ENCODE data around the gene WWC2. TPM values are rescaled to one million over a fixed set of nuclear protein-coding genes. Genes with fewer than 3 reads are reported as not detected.
"Not testable (repeated sequence)": the region's sequence is repeated elsewhere in the genome, so short reads cannot be mapped to it uniquely, and the experiment has no call there.

The WWC2 gene
- polyA plus RNA-seq, 4 donors: 0.22 to 15.6 (median 2.1) TPM

DNA sequence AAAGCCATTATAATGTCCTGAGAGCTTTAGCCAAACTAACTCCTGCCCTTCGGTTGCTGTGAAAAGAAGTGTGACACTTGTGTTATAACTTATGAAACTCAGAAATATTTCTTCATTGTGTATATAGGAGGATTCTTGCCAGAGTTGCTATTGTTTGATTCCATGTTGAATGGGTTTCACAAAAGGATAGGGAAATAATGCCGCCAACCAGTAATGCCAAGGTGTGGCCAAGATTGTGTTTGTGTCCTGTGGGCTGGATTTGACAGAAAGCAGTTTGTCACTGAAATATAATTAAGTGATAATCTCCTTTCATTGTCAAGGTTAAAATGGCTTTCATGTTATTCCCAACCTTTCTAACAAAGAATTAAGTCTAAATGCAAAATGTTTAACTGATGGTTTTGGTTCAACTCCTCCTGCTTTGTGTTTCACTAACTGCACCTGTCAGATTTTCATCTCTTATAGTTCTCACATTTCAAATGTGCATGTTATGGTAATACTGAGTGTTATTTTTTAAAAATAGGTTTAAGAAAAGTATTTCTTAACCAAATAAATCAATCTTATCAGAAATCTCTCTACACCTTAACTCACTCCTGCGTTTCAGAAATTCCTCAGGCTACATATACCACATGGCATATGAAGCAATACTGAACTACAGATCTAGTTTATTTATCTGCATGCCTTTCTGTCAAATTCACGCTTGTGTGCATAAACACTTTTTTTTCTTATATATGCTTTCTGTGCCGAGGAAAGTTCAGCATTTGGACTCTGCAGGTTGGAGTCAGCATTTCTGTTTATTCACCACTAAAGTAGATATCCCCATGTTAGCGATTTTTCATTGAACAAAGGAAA is 221.4 kb downstream of the WWC2 start, which contains the start of gene CLDN22:
TSS of gene CLDN22 (minus strand) at position 66 of the 849 bp plus-strand sequence. CDS start at position 8, 58 bp downstream.
- Histone ChIP-seq H3K36me3 (ENCODE audit: control insufficient read depth in 3 of 3, insufficient read depth in 2 of 3, low read depth in 1 of 3, low read length in 3 of 3) (peaks cover 0 to 10% (median 0%) of the 10 kb centered on the region in 3 donors), H3K27ac (ENCODE audit: low read depth in 1 of 3, low read length in 2 of 3) (no peak within 1 kb of the TSS), H3K4me1 (ENCODE audit: control insufficient read depth in 3 of 3, insufficient read depth in 2 of 3, low read depth in 1 of 3, low read length in 2 of 3) (peaks cover 0 to 4% (median 0%) of the 10 kb centered on the region in 3 donors), H3K9me3 (ENCODE audit: control insufficient read depth in 2 of 2, insufficient read depth in 1 of 2, low read depth in 1 of 2, low read length in 1 of 2) (no peaks in the 10 kb centered on the region), H3K4me3 (ENCODE audit: low read depth in 1 of 3, low read length in 3 of 3) (no peak within 1 kb of the TSS), H3K27me3 (ENCODE audit: control insufficient read depth in 3 of 3, insufficient read depth in 3 of 3, low read length in 3 of 3) (no peaks in the 10 kb centered on the region)
- 69 to 79% (median 77%) methylated on average over 6 of the region's 6 CpGs for WGBS, 3 donors
- no peak for FAIRE-seq
- DNase-seq: peak in 1 of 2 donors; percentile 26

DNA sequence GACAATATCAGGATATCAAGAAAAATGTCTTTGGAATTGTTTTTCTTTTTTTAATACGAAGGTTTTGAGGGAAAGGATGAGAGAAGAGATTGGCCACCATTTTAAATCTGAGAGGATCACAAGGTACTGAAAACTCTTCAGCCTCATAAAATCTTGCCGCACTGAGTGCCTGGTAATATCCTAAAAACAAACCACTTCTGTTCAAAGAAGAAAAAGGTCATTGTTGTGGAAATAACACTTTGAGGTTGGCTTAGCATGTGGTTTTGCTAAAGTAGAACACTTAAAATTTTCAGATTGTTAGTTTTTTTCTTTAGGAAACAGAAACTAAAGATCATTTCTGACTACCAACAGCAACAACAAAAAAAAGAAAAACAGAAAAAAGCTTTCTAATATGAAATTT is 222.0 kb downstream of the WWC2 start:
- Histone ChIP-seq H3K27me3 (ENCODE audit: control insufficient read depth in 3 of 3, insufficient read depth in 3 of 3, low read length in 3 of 3) (no peaks in the 10 kb centered on the region), H3K4me1 (ENCODE audit: control insufficient read depth in 3 of 3, insufficient read depth in 2 of 3, low read depth in 1 of 3, low read length in 2 of 3) (peaks cover 0 to 4% (median 0%) of the 10 kb centered on the region in 3 donors), H3K9me3 (ENCODE audit: control insufficient read depth in 2 of 2, insufficient read depth in 1 of 2, low read depth in 1 of 2, low read length in 1 of 2) (peaks cover 0 to 4% of the 10 kb centered on the region in 2 donors), H3K36me3 (ENCODE audit: control insufficient read depth in 3 of 3, insufficient read depth in 2 of 3, low read depth in 1 of 3, low read length in 3 of 3) (peaks cover 0 to 7% (median 0%) of the 10 kb centered on the region in 3 donors), H3K27ac (ENCODE audit: low read depth in 1 of 3, low read length in 2 of 3) (no peak overlapping the region), H3K4me3 (ENCODE audit: low read depth in 1 of 3, low read length in 3 of 3) (no peak overlapping the region)
- DNase-seq (no peak), FAIRE-seq (no peak)
- WGBS, 3 donors: 68 to 80% (median 79%) methylated on average over 2 of the region's 2 CpGs

- H3K4me3 ChIP-seq (ENCODE audit: low read depth in 1 of 3, low read length in 3 of 3): no peak overlapping the region
- peaks cover 0 to 4% (median 0%) of the 10 kb centered on the region in 3 donors for H3K4me1 ChIP-seq (ENCODE audit: control insufficient read depth in 3 of 3, insufficient read depth in 2 of 3, low read depth in 1 of 3, low read length in 2 of 3)
- peaks cover 0 to 7% (median 0%) of the 10 kb centered on the region in 3 donors for H3K36me3 ChIP-seq (ENCODE audit: control insufficient read depth in 3 of 3, insufficient read depth in 2 of 3, low read depth in 1 of 3, low read length in 3 of 3)
- H3K27me3 ChIP-seq (ENCODE audit: control insufficient read depth in 3 of 3, insufficient read depth in 3 of 3, low read length in 3 of 3): no peaks in the 10 kb centered on the region
- FAIRE-seq (no peak), DNase-seq (no peak)
- 93 to 95% (median 95%) methylated on average over 5 of the region's 5 CpGs for WGBS, 3 donors
- peaks cover 0 to 8% of the 10 kb centered on the region in 2 donors for H3K9me3 ChIP-seq (ENCODE audit: control insufficient read depth in 2 of 2, insufficient read depth in 1 of 2, low read depth in 1 of 2, low read length in 1 of 2)
- no peak overlapping the region for H3K27ac ChIP-seq (ENCODE audit: low read depth in 1 of 3, low read length in 2 of 3)
Observed at GRCh38 chr4:183321516-183321915, 222.5 kb downstream of the WWC2 start.

GRCh38 chr4:183322326-183322725 is 223.3 kb downstream of the WWC2 start, which contains the start of gene CLDN24:
TSS of gene CLDN24 (minus strand) at chr4:183322426. CDS start at chr4:183322426, 0 bp downstream.
- H3K27ac ChIP-seq (ENCODE audit: low read depth in 1 of 3, low read length in 2 of 3): no peak within 1 kb of the TSS
- peaks cover 0 to 7% (median 0%) of the 10 kb centered on the region in 3 donors for H3K36me3 ChIP-seq (ENCODE audit: control insufficient read depth in 3 of 3, insufficient read depth in 2 of 3, low read depth in 1 of 3, low read length in 3 of 3)
- peaks cover 0 to 14% of the 10 kb centered on the region in 2 donors for H3K9me3 ChIP-seq (ENCODE audit: control insufficient read depth in 2 of 2, insufficient read depth in 1 of 2, low read depth in 1 of 2, low read length in 1 of 2)
- FAIRE-seq (no peak), DNase-seq (peak in 1 of 2 donors; percentile 44)
- H3K4me1 ChIP-seq (ENCODE audit: control insufficient read depth in 3 of 3, insufficient read depth in 2 of 3, low read depth in 1 of 3, low read length in 2 of 3): peaks cover 0 to 4% (median 0%) of the 10 kb centered on the region in 3 donors
- no peaks in the 10 kb centered on the region for H3K27me3 ChIP-seq (ENCODE audit: control insufficient read depth in 3 of 3, insufficient read depth in 3 of 3, low read length in 3 of 3)
- 90 to 93% (median 91%) methylated on average over 5 of the region's 5 CpGs for WGBS, 3 donors
- H3K4me3 ChIP-seq (ENCODE audit: low read depth in 1 of 3, low read length in 3 of 3): no peak within 1 kb of the TSS

DNA sequence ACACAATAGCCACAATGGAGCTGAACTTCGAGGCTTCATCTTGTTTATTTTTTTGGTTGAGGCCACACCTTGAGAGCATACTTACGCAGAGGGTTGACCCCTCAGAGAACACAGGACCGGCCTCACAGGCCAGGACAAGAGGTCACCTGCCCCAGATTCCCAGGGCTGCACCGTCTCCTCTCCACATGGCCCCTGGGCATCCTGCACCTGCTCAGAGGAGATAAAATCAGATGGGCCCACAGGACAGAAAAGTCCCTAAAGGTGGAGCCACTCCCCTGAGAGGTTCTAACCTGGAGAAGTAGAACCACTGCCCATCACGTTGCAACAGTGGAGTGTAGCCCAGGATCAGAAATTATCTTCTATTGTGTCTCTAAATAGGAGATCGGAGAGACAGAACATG is 224.2 kb downstream of the WWC2 start:
- H3K9me3 ChIP-seq (ENCODE audit: control insufficient read depth in 2 of 2, insufficient read depth in 1 of 2, low read depth in 1 of 2, low read length in 1 of 2): peaks cover 0 to 14% of the 10 kb centered on the region in 2 donors
- WGBS, 3 donors: 84 to 86% (median 84%) methylated on average over 6 of the region's 6 CpGs
- H3K4me1 ChIP-seq (ENCODE audit: control insufficient read depth in 3 of 3, insufficient read depth in 2 of 3, low read depth in 1 of 3, low read length in 2 of 3): peaks cover 0 to 4% (median 0%) of the 10 kb centered on the region in 3 donors
- DNase-seq (no peak), FAIRE-seq (no peak)
- no peak overlapping the region for H3K4me3 ChIP-seq (ENCODE audit: low read depth in 1 of 3, low read length in 3 of 3)
- no peaks in the 10 kb centered on the region for H3K27me3 ChIP-seq (ENCODE audit: control insufficient read depth in 3 of 3, insufficient read depth in 3 of 3, low read length in 3 of 3)
- peaks cover 0 to 7% (median 0%) of the 10 kb centered on the region in 3 donors for H3K36me3 ChIP-seq (ENCODE audit: control insufficient read depth in 3 of 3, insufficient read depth in 2 of 3, low read depth in 1 of 3, low read length in 3 of 3)
- H3K27ac ChIP-seq (ENCODE audit: low read depth in 1 of 3, low read length in 2 of 3): no peak overlapping the region

- H3K4me3 ChIP-seq (ENCODE audit: low read depth in 1 of 3, low read length in 3 of 3); H3K4me1 ChIP-seq (ENCODE audit: control insufficient read depth in 3 of 3, insufficient read depth in 2 of 3, low read depth in 1 of 3, low read length in 2 of 3); FAIRE-seq; H3K27ac ChIP-seq (ENCODE audit: low read depth in 1 of 3, low read length in 2 of 3); H3K27me3 ChIP-seq (ENCODE audit: control insufficient read depth in 3 of 3, insufficient read depth in 3 of 3, low read length in 3 of 3); H3K36me3 ChIP-seq (ENCODE audit: control insufficient read depth in 3 of 3, insufficient read depth in 2 of 3, low read depth in 1 of 3, low read length in 3 of 3); DNase-seq: not testable (repeated sequence)
- H3K9me3 ChIP-seq (ENCODE audit: control insufficient read depth in 2 of 2, insufficient read depth in 1 of 2, low read depth in 1 of 2, low read length in 1 of 2): peaks cover 0 to 20% of the 10 kb centered on the region in 2 donors
- 91 to 94% (median 93%) methylated on average over 11 of the region's 11 CpGs for WGBS, 3 donors
Observed at GRCh38 chr4:183324056-183324455, 225.0 kb downstream of the WWC2 start.

DNA sequence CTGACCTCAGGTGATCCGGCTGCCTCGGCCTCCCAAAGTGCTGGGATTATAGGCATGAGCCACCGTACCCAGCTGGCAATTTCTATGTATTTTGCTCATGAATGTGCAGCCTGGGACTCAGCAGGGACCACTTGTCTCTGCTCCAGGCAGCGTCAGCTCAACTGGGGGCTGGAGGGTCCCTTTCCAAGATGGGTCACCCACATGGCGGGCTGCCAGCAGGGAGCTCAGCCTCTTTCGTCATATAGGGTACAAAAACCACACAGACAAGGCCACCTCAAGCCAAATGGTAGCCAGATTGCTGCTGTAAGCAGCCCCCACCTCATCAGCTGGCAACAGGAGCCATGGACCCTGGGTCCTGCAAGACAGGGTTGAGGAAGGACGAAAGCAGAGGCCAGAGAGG is 225.6 kb downstream of the WWC2 start:
- H3K4me3 ChIP-seq (ENCODE audit: low read depth in 1 of 3, low read length in 3 of 3): no peak overlapping the region
- DNase-seq: no peak

DNA sequence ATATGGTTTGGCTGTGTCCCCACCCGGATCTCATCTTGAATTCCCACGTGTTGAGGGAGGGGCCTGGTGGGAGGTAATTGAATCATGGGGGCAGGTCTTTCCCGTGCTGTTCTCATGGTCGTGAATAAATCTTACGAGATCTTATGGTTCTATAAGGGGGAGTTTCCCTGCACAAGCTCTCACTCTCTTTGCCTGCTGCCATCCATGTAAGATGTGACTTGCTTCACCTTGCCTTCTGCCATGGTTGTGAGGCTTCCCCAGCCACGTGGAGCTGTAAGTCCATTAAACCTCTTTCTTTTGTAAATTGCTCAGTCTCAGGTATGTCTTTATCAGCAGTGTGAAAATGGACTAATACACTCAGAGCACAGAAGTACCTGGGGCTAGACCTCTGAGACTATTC is 227.3 kb downstream of the WWC2 start:
- WGBS, 3 donors: 80 to 89% (median 85%) methylated on average over 6 of the region's 6 CpGs
- not testable (repeated sequence) for FAIRE-seq

More for the DNA sequence above, 225.6 kb downstream of the WWC2 start:
- no peaks in the 10 kb centered on the region for H3K27me3 ChIP-seq (ENCODE audit: control insufficient read depth in 3 of 3, insufficient read depth in 3 of 3, low read length in 3 of 3)
- no peak overlapping the region for H3K27ac ChIP-seq (ENCODE audit: low read depth in 1 of 3, low read length in 2 of 3)
- peaks cover 0 to 4% (median 0%) of the 10 kb centered on the region in 3 donors for H3K36me3 ChIP-seq (ENCODE audit: control insufficient read depth in 3 of 3, insufficient read depth in 2 of 3, low read depth in 1 of 3, low read length in 3 of 3)
- peaks cover 0 to 25% of the 10 kb centered on the region in 2 donors for H3K9me3 ChIP-seq (ENCODE audit: control insufficient read depth in 2 of 2, insufficient read depth in 1 of 2, low read depth in 1 of 2, low read length in 1 of 2)
- 81 to 94% (median 91%) methylated on average over 7 of the region's 7 CpGs for WGBS, 3 donors
- FAIRE-seq: no peak
- peaks cover 0 to 4% (median 0%) of the 10 kb centered on the region in 3 donors for H3K4me1 ChIP-seq (ENCODE audit: control insufficient read depth in 3 of 3, insufficient read depth in 2 of 3, low read depth in 1 of 3, low read length in 2 of 3)

More for the DNA sequence above, 227.3 kb downstream of the WWC2 start:
- not testable (repeated sequence) for H3K4me1 ChIP-seq (ENCODE audit: control insufficient read depth in 3 of 3, insufficient read depth in 2 of 3, low read depth in 1 of 3, low read length in 2 of 3); H3K27me3 ChIP-seq (ENCODE audit: control insufficient read depth in 3 of 3, insufficient read depth in 3 of 3, low read length in 3 of 3); H3K4me3 ChIP-seq (ENCODE audit: low read depth in 1 of 3, low read length in 3 of 3); DNase-seq; H3K27ac ChIP-seq (ENCODE audit: low read depth in 1 of 3, low read length in 2 of 3); H3K36me3 ChIP-seq (ENCODE audit: control insufficient read depth in 3 of 3, insufficient read depth in 2 of 3, low read depth in 1 of 3, low read length in 3 of 3)
- peaks cover 0 to 29% of the 10 kb centered on the region in 2 donors for H3K9me3 ChIP-seq (ENCODE audit: control insufficient read depth in 2 of 2, insufficient read depth in 1 of 2, low read depth in 1 of 2, low read length in 1 of 2)
